ENCODE results near the gene CTBP1.
A peak's percentile ranks its signal among the peaks of the same experiment; 100 is the strongest.

CTBP1 gene

GRCh38 chr4:1193206-1194009 is 55.5 kb downstream of the CTBP1 start:
- DNase-seq, result no peak

GRCh38 chr4:1192493-1193205 is 56.3 kb downstream of the CTBP1 start:
- no peak for DNase-seq

GRCh38 chr4:1192091-1192492 is 56.8 kb downstream of the CTBP1 start:
- DNase-seq, result no peak

GRCh38 chr4:1191621-1192020 is 57.3 kb downstream of the CTBP1 start:
- no peak for DNase-seq

- DNase-seq, result no peak
These were observed 61.7 kb downstream of the CTBP1 start for GRCh38 chr4:1187182-1187581.

GRCh38 chr4:1183985-1184773 is 64.8 kb downstream of the CTBP1 start:
- DNase-seq, result no peak

- no peak for DNase-seq
These were observed 66.6 kb downstream of the CTBP1 start for GRCh38 chr4:1182313-1182712.

GRCh38 chr4:1180663-1181062 is 68.3 kb downstream of the CTBP1 start:
- no peak for DNase-seq

GRCh38 chr4:1179976-1180375 is 69.0 kb downstream of the CTBP1 start:
- no peak for DNase-seq

- DNase-seq, result no peak
These were observed 69.9 kb downstream of the CTBP1 start for GRCh38 chr4:1179089-1179441.

GRCh38 chr4:1178300-1179088 is 70.4 kb downstream of the CTBP1 start:
- DNase-seq, result peak; percentile 62 to 80

GRCh38 chr4:1177274-1178141 is 71.4 kb downstream of the CTBP1 start:
- no peak for DNase-seq

GRCh38 chr4:1176398-1177273 is 72.3 kb downstream of the CTBP1 start:
- no peak for DNase-seq

GRCh38 chr4:1175635-1176229 is 73.2 kb downstream of the CTBP1 start:
- DNase-seq, result no peak

GRCh38 chr4:1174941-1175634 is 73.8 kb downstream of the CTBP1 start:
- DNase-seq, result no peak

GRCh38 chr4:1172971-1173757 is 75.8 kb downstream of the CTBP1 start:
- DNase-seq, result no peak

GRCh38 chr4:1172228-1172851 is 76.6 kb downstream of the CTBP1 start, which contains the start of gene SPON2:
Gene SPON2, minus strand, starts transcription at chr4:1172583.
- no peak for DNase-seq

All from NCI-H524 (cell line).